Sciatic nerve (tissue), 2 donors: Measurements from ENCODE around the gene NR3C1. TPM values are rescaled to one million over a fixed set of nuclear protein-coding genes. Genes with fewer than 3 reads are reported as not detected.

Experiments
- ATAC-seq: fragments of 200-7000 bp; cut with Tn5 transposase; one replicate; pipeline ENCODE4 v1.9.1; 2020; ENCODE audit warnings: mild to moderate bottlenecking, moderate library complexity
- DNase-seq: peaks from one replicate; pipeline ENCODE4 v3.0.0-alpha.2; 2020; ENCODE audit warnings: low spot score
- intact Hi-C: fragments of 100-400 bp; cut with DNase I; formaldehyde crosslinking; loops from one replicate; pipeline ENCODE4 v1.14.2; 2022
- total RNA-seq: library from RNA; stranded (reverse); fragmentation: NEBNext Ultra II Directional; extraction: Animal tissue kit (Norgen Biotek cat#: 25700); gene quantifications from one replicate; pipeline ENCODE4 v1.2.1, GENCODE V29; 2021
- donor health status: DM: no; HTN: no; CAD: no.
- donor health status: DM: no; HTN: no; CAD: no.

NR3C1 gene
- total RNA-seq, 1 donor from 2014 or later = 148 TPM

DNA sequence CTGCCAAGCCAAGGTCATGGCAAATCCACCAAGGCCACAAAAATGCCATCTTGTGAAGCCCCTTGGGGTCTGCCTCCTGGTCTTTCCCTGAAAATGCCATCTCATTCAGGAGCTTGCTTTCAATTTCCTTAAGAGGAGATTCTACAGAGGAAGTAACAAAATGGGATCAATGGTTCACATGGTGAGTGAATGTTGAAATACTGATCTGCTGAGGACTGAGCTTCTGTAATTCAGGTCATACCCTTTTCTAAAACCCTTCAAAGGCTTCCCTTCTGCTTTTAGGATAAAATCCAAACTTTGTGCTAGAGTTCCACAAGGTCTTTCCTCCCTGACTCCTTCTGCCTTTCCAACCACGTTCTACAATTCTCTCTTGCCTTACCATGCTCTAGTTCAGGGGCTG, 24.7 kb upstream of the NR3C1 start:
- DNase-seq = no peak
- no peak for ATAC-seq
- intact Hi-C loops = no loop called here

GRCh38 chr5:143427122-143427735, 23.7 kb upstream of the NR3C1 start:
- ATAC-seq (no peak), DNase-seq (no peak)
- intact Hi-C loops = no loop called here

DNA sequence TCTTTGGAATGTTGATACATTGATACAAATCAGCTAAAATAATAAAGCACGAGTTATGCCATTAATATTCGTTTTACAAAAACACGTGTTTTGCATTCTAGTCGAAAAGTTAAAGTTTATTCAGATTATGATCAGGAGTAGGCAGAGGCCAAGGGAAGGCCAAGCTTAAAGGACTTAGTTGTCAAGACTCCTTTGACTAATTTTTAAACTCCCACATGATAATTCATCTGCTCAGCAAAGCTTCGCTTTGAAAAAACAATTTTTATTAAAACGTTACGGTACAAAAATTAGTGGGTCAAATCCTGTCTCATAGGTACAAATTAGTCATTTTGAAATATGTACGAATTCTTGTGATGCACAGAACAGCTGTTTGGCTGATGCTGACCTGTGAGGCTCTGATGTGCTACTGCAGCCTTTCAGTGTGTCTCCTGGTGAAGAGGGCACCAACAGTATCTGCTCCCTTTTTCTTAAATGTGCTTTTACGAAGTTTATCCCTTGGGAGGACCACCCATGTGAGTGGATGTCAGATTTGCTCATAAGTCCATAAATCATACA, 23.0 kb upstream of the NR3C1 start:
- DNase-seq (no peak), ATAC-seq (no peak)
- intact Hi-C loops = no loop called here

DNA sequence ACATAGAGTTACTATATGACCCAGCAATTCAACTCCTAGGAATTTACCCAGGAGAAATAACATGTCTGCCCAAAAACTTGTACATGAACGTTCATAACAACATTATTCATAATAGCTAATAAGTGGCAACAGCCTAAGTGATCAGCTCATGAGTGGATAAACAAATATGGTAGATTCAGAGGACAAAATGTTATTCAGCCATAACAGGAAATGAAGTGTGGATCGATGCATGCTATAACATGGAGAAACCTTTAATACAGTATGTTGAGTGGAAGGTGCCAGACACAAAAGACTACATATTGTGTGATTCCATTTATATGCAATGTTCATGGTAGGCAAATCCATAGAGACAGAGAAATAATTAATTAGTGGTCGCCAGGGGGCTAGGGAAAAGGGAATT, 22.3 kb upstream of the NR3C1 start:
- intact Hi-C loops = no loop called here
- DNase-seq (no peak), ATAC-seq (no peak)

DNA sequence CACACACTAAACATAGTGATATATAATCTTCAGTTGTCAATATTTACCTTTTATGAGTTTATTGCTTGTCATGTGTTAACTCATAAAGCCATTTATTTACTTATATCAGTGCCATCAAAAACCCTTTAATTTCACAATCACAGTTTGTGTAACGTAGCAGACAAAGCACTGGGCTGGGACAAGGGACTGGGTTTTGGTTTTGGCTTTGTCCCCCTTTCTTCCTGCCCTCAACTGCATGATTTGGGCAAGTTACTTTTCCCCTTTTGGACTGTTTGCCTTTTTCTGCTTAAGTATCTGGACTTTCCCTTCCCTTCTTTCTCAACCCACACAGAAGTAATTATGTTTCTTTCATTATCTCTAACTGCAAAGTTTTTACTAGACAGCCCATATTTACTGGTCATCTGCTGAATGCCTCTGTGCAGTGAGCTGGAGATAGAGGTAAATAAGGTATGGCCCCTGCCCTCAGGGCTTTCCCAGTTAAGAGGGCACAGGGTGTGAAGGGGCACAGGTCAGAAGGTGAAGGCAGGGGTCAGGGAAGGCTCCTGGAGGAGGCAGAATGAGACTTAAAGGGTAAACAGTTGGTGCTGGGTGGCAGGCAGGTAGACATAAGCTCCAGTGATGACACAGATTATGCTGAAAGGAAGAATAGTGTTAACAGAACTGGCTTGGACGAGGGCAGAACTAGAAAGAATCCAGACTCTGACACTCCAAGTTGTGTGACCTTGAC, 14.8 kb upstream of the NR3C1 start:
- DNase-seq = no peak
- ATAC-seq = no peak
- intact Hi-C loops = no loop called here

DNA sequence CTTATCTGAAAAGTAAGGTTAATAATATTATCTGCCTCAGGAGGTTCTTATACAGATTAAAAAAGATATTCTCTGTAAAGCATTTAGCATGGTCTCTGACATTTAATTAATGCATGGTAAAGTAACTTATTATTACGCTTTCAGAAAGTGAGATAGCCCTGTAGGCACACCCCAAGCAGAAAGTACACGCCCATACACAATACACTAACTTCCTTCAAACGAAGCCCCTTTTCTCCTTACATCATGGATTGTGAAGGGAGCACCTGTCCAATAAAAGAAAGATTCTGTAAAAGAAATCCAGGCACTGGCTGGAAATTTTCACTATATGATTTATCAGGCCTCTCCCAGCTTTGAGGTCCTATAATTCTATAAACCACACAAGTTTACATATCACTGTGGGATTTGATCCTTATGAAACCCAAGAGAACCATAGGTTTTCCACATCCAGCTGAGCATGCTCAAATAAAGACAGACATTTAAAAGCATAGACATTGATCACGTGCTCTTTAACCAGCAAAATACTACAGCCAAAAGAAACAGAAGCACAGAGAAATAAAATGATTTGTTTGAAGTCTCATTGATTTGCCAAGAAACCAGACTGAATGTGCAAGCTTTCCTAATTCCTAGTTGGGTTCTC, 14.1 kb upstream of the NR3C1 start:
- ATAC-seq (no peak), DNase-seq (no peak)
- intact Hi-C loops = no loop called here

- ATAC-seq (no peak), DNase-seq (no peak)
- intact Hi-C loops = no loop called here
Measured at GRCh38 chr5:143416411-143416810, 12.9 kb upstream of the NR3C1 start.

DNA sequence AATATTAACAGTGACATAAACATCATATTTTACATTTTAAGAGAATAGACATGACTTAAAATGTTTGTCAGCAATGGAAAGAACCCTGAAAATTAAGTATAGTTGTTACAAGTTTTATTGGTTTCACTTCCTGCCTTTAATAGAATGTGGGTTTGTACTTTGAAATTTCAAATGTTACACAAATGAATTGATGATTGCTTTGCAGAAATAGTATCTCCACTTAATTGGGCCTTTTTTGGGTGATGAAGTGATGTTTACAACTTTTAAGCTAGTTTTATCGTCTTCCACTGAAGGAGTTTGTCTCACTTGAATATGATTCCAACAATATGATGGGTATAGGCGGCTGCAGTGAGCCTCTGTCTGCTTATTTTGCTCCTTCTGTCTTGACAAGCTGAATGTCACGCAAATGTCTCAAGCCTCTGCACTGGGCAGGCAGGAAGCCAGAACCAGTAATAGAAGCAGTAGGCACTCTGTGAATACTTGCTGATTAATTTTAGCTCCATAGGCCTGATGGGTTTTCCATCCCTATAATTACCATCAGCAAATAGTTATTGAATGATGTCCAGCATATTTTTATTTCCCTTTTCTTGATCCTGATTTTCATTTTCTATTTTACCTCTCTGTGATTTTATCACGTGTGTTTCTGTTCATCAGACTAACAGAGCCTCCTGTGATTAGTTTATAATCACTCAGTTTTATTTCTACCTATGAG, 10.6 kb upstream of the NR3C1 start:
- no peak for ATAC-seq
- intact Hi-C loops = loop anchor here (2.0 kb wide), 1 partner anchor 37 kb away; no protein-coding TSS in a partner anchor
- DNase-seq = no peak

DNA sequence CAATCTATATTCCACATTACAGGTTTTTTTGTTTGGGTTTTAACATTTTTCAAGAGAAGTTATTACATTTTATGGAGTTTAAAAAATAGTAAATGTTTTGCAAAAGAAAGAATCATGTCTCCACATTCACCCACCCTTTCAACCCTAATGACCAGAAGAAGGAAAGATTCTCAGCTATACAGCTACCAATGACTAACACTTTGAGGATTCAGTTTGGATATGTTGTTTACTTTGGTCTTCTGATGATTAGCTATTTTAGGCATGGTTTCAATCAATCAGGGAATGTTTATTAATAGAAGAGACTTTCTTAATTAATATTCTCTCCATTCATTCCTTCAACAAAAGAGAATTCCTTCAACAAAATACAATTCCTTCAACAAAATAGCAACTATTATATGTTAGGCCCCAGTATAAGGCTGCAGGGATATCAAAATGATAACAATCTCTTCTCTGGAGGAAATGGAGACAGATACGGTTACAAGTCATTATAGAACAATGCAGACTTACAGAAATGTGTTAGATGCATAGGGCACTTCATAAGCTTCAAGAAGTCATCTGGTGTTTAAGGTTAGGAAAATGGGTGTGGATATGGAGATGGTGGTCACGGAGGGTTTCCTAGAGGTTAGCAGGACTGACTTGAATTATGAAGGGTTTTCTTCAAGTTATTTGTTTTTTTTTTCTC, 9.3 kb upstream of the NR3C1 start:
- ATAC-seq (no peak), DNase-seq (no peak)
- intact Hi-C loops = loop anchor here (2.0 kb wide), 1 partner anchor 38 kb away; no protein-coding TSS in a partner anchor

- ATAC-seq (no peak), DNase-seq (no peak)
- intact Hi-C loops = loop anchor here (10.0 kb wide), 2 partner anchors 415 to 485 kb away; no protein-coding TSS in a partner anchor
Measured at GRCh38 chr5:143409926-143410325, 6.4 kb upstream of the NR3C1 start.

- ATAC-seq (no peak), DNase-seq (no peak)
- intact Hi-C loops = loop anchor here (10.0 kb wide), 2 partner anchors 418 to 482 kb away; no protein-coding TSS in a partner anchor
Measured at GRCh38 chr5:143406408-143406807, 2.9 kb upstream of the NR3C1 start.

- intact Hi-C loops = loop anchor here (10.0 kb wide), 2 partner anchors 419 to 481 kb away; no protein-coding TSS in a partner anchor
- DNase-seq = no peak
- no peak for ATAC-seq
Measured at GRCh38 chr5:143405849-143406098, 2.3 kb upstream of the NR3C1 start.

DNA sequence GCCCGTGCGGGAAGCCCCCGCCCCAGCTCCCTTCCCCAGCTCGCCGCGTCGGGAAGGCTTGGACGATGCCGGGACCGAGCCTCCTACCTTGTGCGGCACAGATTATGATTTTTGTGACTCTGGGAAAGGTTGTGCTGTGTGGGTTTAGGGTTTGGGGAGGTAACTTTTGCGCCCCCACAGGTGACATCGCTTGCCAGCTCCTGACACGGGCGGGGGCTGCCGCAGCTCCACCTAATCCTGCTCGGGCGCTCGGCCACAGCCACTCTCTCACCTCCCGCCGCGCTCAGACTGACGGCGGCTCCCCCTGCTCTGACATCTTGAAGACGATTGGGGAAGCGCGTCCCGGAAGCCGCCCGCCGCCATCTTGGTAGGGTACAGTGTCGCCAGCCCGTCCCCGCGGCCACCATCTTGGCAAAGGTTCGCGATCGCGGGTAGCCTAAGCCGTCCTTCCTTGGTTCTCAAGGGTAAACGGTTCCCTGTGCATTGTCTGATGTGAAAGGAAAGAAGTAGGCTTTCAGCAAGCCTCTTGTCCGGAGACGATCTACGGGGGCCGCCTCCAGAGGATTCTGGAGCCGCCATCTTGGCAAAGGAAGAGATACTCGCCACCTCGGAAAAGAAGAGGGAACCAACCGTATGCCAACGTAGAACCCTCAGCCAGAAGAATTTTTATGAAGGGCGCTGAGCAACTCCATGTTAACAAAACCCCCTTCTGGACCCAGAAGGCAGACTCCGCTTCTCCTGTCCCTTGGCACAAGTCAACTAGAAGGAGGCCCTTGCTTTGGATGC, 1.8 kb upstream of the NR3C1 start:
- ATAC-seq = peak; percentile 85

DNA sequence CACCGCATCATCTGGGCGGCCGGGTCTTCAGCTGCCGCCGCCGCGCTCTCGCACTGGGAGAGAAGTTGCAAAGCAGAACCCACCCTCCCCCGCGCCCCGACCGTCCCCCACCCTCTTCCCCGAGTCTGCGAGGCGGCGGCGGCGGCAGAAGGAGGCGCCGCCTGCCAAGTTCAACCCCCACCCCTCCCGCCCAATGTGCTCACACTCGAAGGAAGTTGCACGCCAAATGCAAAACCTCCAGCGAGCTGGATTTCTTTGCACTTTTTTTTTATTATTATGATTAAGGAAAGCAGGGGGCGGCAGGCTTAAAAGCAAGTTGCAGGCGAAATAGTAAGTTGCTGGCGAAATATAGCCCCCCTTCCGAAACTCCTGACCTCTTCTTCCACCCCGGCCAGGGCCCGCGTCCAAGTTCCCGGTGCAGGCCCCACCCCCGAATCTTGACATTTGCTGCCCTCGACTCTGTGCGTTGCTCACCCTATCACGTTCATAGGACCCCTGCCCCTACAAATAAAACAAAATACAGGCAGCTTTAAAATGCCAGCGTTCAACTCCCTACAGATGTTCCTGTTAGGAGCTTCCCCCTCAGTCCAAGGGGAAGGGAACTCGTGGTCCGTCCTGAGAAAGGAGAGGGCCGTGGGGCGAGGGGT, 1.1 kb upstream of the NR3C1 start:
- peak; percentile 80 for ATAC-seq
- peak; percentile 89 for DNase-seq
- intact Hi-C loops = loop anchor here (10.0 kb wide), 2 partner anchors 420 to 480 kb away; no protein-coding TSS in a partner anchor

More for the DNA sequence above, 1.8 kb upstream of the NR3C1 start:
- DNase-seq = peak; percentile 93
- intact Hi-C loops = loop anchor here (10.0 kb wide), 2 partner anchors 420 to 480 kb away; no protein-coding TSS in a partner anchor

DNA sequence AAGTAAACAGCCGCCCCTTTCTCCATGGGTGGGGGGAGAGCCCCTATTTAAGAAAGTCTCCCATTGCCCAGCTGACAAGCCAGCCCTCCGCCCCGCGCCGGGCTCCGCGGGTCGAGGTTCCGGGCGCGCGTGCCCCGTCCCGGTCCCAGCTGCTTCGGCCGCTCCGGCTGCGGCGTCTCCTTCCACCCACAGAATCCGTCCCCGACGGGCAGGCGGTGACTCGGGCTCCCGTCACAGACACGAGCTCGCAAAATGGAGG, 223 bp downstream of the NR3C1 start:
- peak; percentile 4 for ATAC-seq
- no peak for DNase-seq
- intact Hi-C loops = loop anchor here (10.0 kb wide), 2 partner anchors 422 to 478 kb away; no protein-coding TSS in a partner anchor

GRCh38 chr5:143402553-143403333, 743 bp downstream of the NR3C1 start:
- peak; percentile 5 for ATAC-seq
- intact Hi-C loops = loop anchor here (10.0 kb wide), 2 partner anchors 422 to 478 kb away; no protein-coding TSS in a partner anchor

More at GRCh38 chr5:143402553-143403333, 743 bp downstream of the NR3C1 start:
- DNase-seq = peak; percentile 81
